EH (cell line): Measurements from ENCODE around the gene IRGC.
"Not testable (repeated sequence)": the region's sequence is repeated elsewhere in the genome, so short reads cannot be mapped to it uniquely, and the experiment has no call there.

Source experiments
- DNase-seq: peaks from one replicate; pipeline ENCODE4 v3.0.0-alpha.2; 2015; ENCODE audit warnings: low read depth

Gene IRGC

GRCh38 chr19:43715776-43716175, at the start of gene IRGC:
TSS of gene IRGC (plus strand) at chr19:43716076. CDS start at chr19:43718559, 2,483 bp downstream.
- no peak for DNase-seq

- no peak for DNase-seq
These were observed 48.6 kb upstream of the IRGC start for GRCh38 chr19:43667126-43667875.

GRCh38 chr19:43667876-43668405, 47.9 kb upstream of the IRGC start:
- no peak for DNase-seq

GRCh38 chr19:43668406-43669109, 47.3 kb upstream of the IRGC start:
- peak; percentile 100 for DNase-seq

GRCh38 chr19:43672061-43672679, 43.7 kb upstream of the IRGC start:
- DNase-seq: no peak

- no peak for DNase-seq
These were observed 42.2 kb upstream of the IRGC start for GRCh38 chr19:43673637-43674036.

GRCh38 chr19:43674183-43674582, 41.7 kb upstream of the IRGC start:
- DNase-seq: no peak

GRCh38 chr19:43674596-43674995, 41.3 kb upstream of the IRGC start:
- DNase-seq: peak; percentile 53

GRCh38 chr19:43675269-43675879, 40.5 kb upstream of the IRGC start:
- peak; percentile 43 for DNase-seq

GRCh38 chr19:43675906-43676305, 40.0 kb upstream of the IRGC start:
- DNase-seq: no peak

GRCh38 chr19:43678512-43679261, 37.2 kb upstream of the IRGC start:
- DNase-seq: peak; percentile 31

GRCh38 chr19:43681821-43682220, 34.1 kb upstream of the IRGC start:
- no peak for DNase-seq

GRCh38 chr19:43682269-43682668, 33.6 kb upstream of the IRGC start:
- DNase-seq: not testable (repeated sequence)

GRCh38 chr19:43682824-43683661, 32.8 kb upstream of the IRGC start:
- DNase-seq: no peak

- DNase-seq: no peak
These were observed 32.0 kb upstream of the IRGC start for GRCh38 chr19:43683905-43684304.

GRCh38 chr19:43684326-43684725, 31.6 kb upstream of the IRGC start:
- DNase-seq: no peak

- DNase-seq: no peak
These were observed 28.2 kb upstream of the IRGC start for GRCh38 chr19:43687660-43687997.

- DNase-seq: no peak
These were observed 27.7 kb upstream of the IRGC start for GRCh38 chr19:43688059-43688701.

GRCh38 chr19:43690444-43690843, 25.4 kb upstream of the IRGC start:
- no peak for DNase-seq

- DNase-seq: no peak
These were observed 25.0 kb upstream of the IRGC start for GRCh38 chr19:43690890-43691289.
